CD4-positive, alpha-beta memory T cell (primary cell): ENCODE results near the gene ECI1. TPM values are rescaled to one million over a fixed set of nuclear protein-coding genes. Genes with fewer than 3 reads are reported as not detected.

Experiments
- CTCF ChIA-PET: fragments of 350-600 bp; sonication (Branson Sonifier 250); formaldehyde crosslinking; loops from one replicate; lab custom pipeline; 2021; ENCODE audit warnings: inconsistent platforms; ENCODE audit not compliant: partially characterized antibody; lab: Charles Lee
- POLR2A ChIA-PET: fragments of 350-600 bp; sonication (Branson Sonifier 250); formaldehyde crosslinking; loops from one replicate; lab custom pipeline; 2021; ENCODE audit not compliant: partially characterized antibody; lab: Charles Lee
- DNase-seq, 5 donors: peaks; one replicate each; pipeline versions ENCODE4 v3.0.0 to v3.0.0-alpha.2; 2020 to 2022; ENCODE audit warnings: mixed read lengths in 1 of 5
- H3K27ac ChIP-seq: one replicate; pipeline ENCODE4 v1.7.0; 2013; ENCODE audit warnings: low read depth, low read length
- H3K27me3 ChIP-seq: 2 replicates; pipeline ENCODE4 v1.7.0; 2013; ENCODE audit warnings: mild to moderate bottlenecking, low read length, moderate library complexity; ENCODE audit not compliant: insufficient read depth
- H3K36me3 ChIP-seq: 2 replicates; pipeline ENCODE4 v1.7.0; 2013; ENCODE audit warnings: mild to moderate bottlenecking, low read length, moderate library complexity; ENCODE audit not compliant: insufficient read depth
- H3K4me1 ChIP-seq: 2 replicates; pipeline ENCODE4 v1.7.0; 2013; ENCODE audit warnings: mild to moderate bottlenecking, low read length, moderate library complexity; ENCODE audit not compliant: insufficient read depth
- H3K4me3 ChIP-seq, 2 donors: one replicate each; pipeline ENCODE4 v1.7.0; 2013; ENCODE audit warnings: low read length in 2 of 2, mild to moderate bottlenecking in 1 of 2
- H3K9me3 ChIP-seq, 2 donors: one replicate each; pipeline ENCODE4 v1.7.0; 2013; ENCODE audit warnings: low read length in 2 of 2, control low read depth in 1 of 2; ENCODE audit not compliant: control insufficient read depth in 1 of 2
- H3K27ac Mint-ChIP-seq, 7 donors: one replicate each; pipeline ENCODE4 v1.8.0; 2020 to 2021; ENCODE audit warnings: mixed read lengths in 7 of 7, mild to moderate bottlenecking in 6 of 7, inconsistent platforms in 3 of 7, moderate library complexity in 3 of 7
- H3K27me3 Mint-ChIP-seq, 2 donors: one replicate each; pipeline ENCODE4 v1.8.0; 2020 to 2021; ENCODE audit warnings: mixed read lengths in 2 of 2
- H3K36me3 Mint-ChIP-seq, 2 donors: one replicate each; pipeline ENCODE4 v1.8.0; 2020 to 2021; ENCODE audit warnings: mixed read lengths in 2 of 2, inconsistent platforms in 1 of 2, mild to moderate bottlenecking in 1 of 2
- H3K4me1 Mint-ChIP-seq, 4 donors: one replicate each; pipeline ENCODE4 v1.8.0; 2020 to 2021; ENCODE audit warnings: mixed read lengths in 4 of 4, mild to moderate bottlenecking in 1 of 4
- H3K4me3 Mint-ChIP-seq, 8 donors: one replicate each; pipeline ENCODE4 v1.8.0; 2020 to 2021; ENCODE audit warnings: mixed read lengths in 8 of 8, mild to moderate bottlenecking in 7 of 8, moderate library complexity in 6 of 8, inconsistent platforms in 3 of 8
- H3K9me3 Mint-ChIP-seq, 8 donors: one replicate each; pipeline ENCODE4 v1.8.0; 2020 to 2021; ENCODE audit warnings: mixed read lengths in 8 of 8, mild to moderate bottlenecking in 5 of 8, inconsistent platforms in 3 of 8, moderate library complexity in 1 of 8
- intact Hi-C: fragments of 100-400 bp; cut with micrococcal nuclease; formaldehyde crosslinking; loops from one replicate; pipeline ENCODE4 v1.15.1; 2023
- polyA plus RNA-seq, 2 donors: library from polyadenylated mRNA; unstranded; fragments of 300-500 nt; fragmentation: Illumina TruSeq; gene quantifications; one replicate each; pipeline ENCODE4 v1.2.3, GENCODE V29; 2021
- total RNA-seq, 2 experiments: library from RNA; stranded (reverse); gene quantifications; one replicate each; pipeline ENCODE4 v1.2.3, GENCODE V29; 2021

The ECI1 gene
- total and polyA plus RNA-seq, 4 experiments from 2014 or later = 33.0 to 51.1 (median 41.0) TPM

GRCh38 chr16:2233046-2233775 lies 18.2 kb downstream of the ECI1 start:
- Mint-ChIP-seq H3K27me3 (peaks cover 0 to 1% of the 10 kb centered on the region in 2 donors), H3K4me3 (no peak overlapping the region), H3K27ac (no peak overlapping the region), H3K4me1 (peaks cover 0 to 9% (median 0%) of the 10 kb centered on the region in 4 donors), H3K9me3 (no peaks in the 10 kb centered on the region), H3K36me3 (peaks cover 10 to 25% of the 10 kb centered on the region in 2 donors)
- intact Hi-C loops = no loop called here
- CTCF ChIA-PET = no interaction called here
- H3K27me3 ChIP-seq = no peaks in the 10 kb centered on the region
- no peak overlapping the region for H3K4me3 ChIP-seq
- H3K36me3 ChIP-seq = peaks cover 48% of the 10 kb centered on the region
- no peaks in the 10 kb centered on the region for H3K4me1 ChIP-seq
- no peak overlapping the region for H3K27ac ChIP-seq
- no peak for DNase-seq
- POLR2A ChIA-PET = interaction anchor here (1.0 kb wide), 1 partner anchor 27 kb away, joined by 3 read pairs; no protein-coding TSS in a partner anchor
- no peaks in the 10 kb centered on the region for H3K9me3 ChIP-seq

GRCh38 chr16:2232094-2232990 lies 19.0 kb downstream of the ECI1 start:
- no peak overlapping the region for H3K4me3 ChIP-seq
- peaks cover 53% of the 10 kb centered on the region for H3K36me3 ChIP-seq
- H3K4me1 ChIP-seq = no peaks in the 10 kb centered on the region
- no peak overlapping the region for H3K27ac ChIP-seq
- Mint-ChIP-seq H3K36me3 (peaks cover 10 to 27% of the 10 kb centered on the region in 2 donors), H3K4me3 (no peak overlapping the region), H3K27ac (no peak overlapping the region), H3K4me1 (peaks cover 0 to 9% (median 0%) of the 10 kb centered on the region in 4 donors), H3K27me3 (peaks cover 0 to 1% of the 10 kb centered on the region in 2 donors), H3K9me3 (no peaks in the 10 kb centered on the region)
- ChIA-PET CTCF (no interaction called here), POLR2A (interaction anchor here (0.6 to 1.0 kb wide), 3 partner anchors 19 to 450 kb away, joined by 3 to 4 read pairs (median 3); partner anchors contain the start of genes ECI1 and NUBP2)
- DNase-seq = no peak
- H3K9me3 ChIP-seq = no peaks in the 10 kb centered on the region
- H3K27me3 ChIP-seq = no peaks in the 10 kb centered on the region
- intact Hi-C loops = no loop called here

- H3K27me3 Mint-ChIP-seq = peaks cover 0 to 1% of the 10 kb centered on the region in 2 donors
- Histone ChIP-seq H3K4me3 (no peak overlapping the region), H3K36me3 (peaks cover 53% of the 10 kb centered on the region), H3K27ac (no peak overlapping the region), H3K27me3 (no peaks in the 10 kb centered on the region), H3K9me3 (no peaks in the 10 kb centered on the region), H3K4me1 (no peaks in the 10 kb centered on the region)
- DNase-seq = no peak
- intact Hi-C loops = no loop called here
- peaks cover 14 to 27% of the 10 kb centered on the region in 2 donors for H3K36me3 Mint-ChIP-seq
- POLR2A ChIA-PET = no interaction called here
- peaks cover 0 to 15% (median 1%) of the 10 kb centered on the region in 4 donors for H3K4me1 Mint-ChIP-seq
- peak overlapping the region in 1 of 7 donors; percentile 41 for H3K27ac Mint-ChIP-seq
- no peak overlapping the region for H3K4me3 Mint-ChIP-seq
- no peaks in the 10 kb centered on the region for H3K9me3 Mint-ChIP-seq
- CTCF ChIA-PET = no interaction called here
Measured at GRCh38 chr16:2231016-2231931, 20.1 kb downstream of the ECI1 start.

- Mint-ChIP-seq H3K36me3 (peaks cover 12 to 30% of the 10 kb centered on the region in 2 donors), H3K27me3 (peaks cover 0 to 1% of the 10 kb centered on the region in 2 donors), H3K27ac (peak overlapping the region in 1 of 7 donors; percentile 18), H3K4me1 (peaks cover 2 to 12% (median 5%) of the 10 kb centered on the region in 4 donors), H3K9me3 (no peaks in the 10 kb centered on the region), H3K4me3 (no peak overlapping the region)
- no peaks in the 10 kb centered on the region for H3K4me1 ChIP-seq
- intact Hi-C loops = no loop called here
- no peaks in the 10 kb centered on the region for H3K27me3 ChIP-seq
- no peak overlapping the region for H3K4me3 ChIP-seq
- H3K27ac ChIP-seq = no peak overlapping the region
- H3K36me3 ChIP-seq = peaks cover 52% of the 10 kb centered on the region
- ChIA-PET CTCF (no interaction called here), POLR2A (no interaction called here)
- H3K9me3 ChIP-seq = no peaks in the 10 kb centered on the region
- DNase-seq = no peak
Measured at GRCh38 chr16:2230376-2230775, 21.0 kb downstream of the ECI1 start.

- no peak overlapping the region for H3K27ac ChIP-seq
- no peak for DNase-seq
- H3K4me1 ChIP-seq = peaks cover 5% of the 10 kb centered on the region
- Mint-ChIP-seq H3K36me3 (peaks cover 9 to 27% of the 10 kb centered on the region in 2 donors), H3K4me3 (no peak overlapping the region), H3K27me3 (peaks cover 0 to 1% of the 10 kb centered on the region in 2 donors), H3K4me1 (peaks cover 3 to 14% (median 7%) of the 10 kb centered on the region in 4 donors), H3K9me3 (no peaks in the 10 kb centered on the region), H3K27ac (no peak overlapping the region)
- H3K27me3 ChIP-seq = no peaks in the 10 kb centered on the region
- POLR2A ChIA-PET = no interaction called here
- no peaks in the 10 kb centered on the region for H3K9me3 ChIP-seq
- intact Hi-C loops = no loop called here
- H3K36me3 ChIP-seq = peaks cover 46% of the 10 kb centered on the region
- CTCF ChIA-PET = no interaction called here
- no peak overlapping the region for H3K4me3 ChIP-seq
Measured at GRCh38 chr16:2229632-2230250, 21.6 kb downstream of the ECI1 start.

- H3K36me3 Mint-ChIP-seq = peaks cover 9 to 24% of the 10 kb centered on the region in 2 donors
- CTCF ChIA-PET = no interaction called here
Measured at GRCh38 chr16:2229091-2229490, 22.3 kb downstream of the ECI1 start.

More at GRCh38 chr16:2229091-2229490, 22.3 kb downstream of the ECI1 start:
- H3K9me3 Mint-ChIP-seq = no peaks in the 10 kb centered on the region
- DNase-seq = no peak
- H3K27ac Mint-ChIP-seq = no peak overlapping the region
- Histone ChIP-seq H3K9me3 (no peaks in the 10 kb centered on the region), H3K4me1 (peaks cover 12% of the 10 kb centered on the region), H3K27ac (no peak overlapping the region), H3K27me3 (no peaks in the 10 kb centered on the region), H3K4me3 (no peak overlapping the region), H3K36me3 (peaks cover 44% of the 10 kb centered on the region)
- H3K4me3 Mint-ChIP-seq = no peak overlapping the region
- intact Hi-C loops = no loop called here
- peaks cover 4 to 20% (median 11%) of the 10 kb centered on the region in 4 donors for H3K4me1 Mint-ChIP-seq
- peaks cover 0 to 1% of the 10 kb centered on the region in 2 donors for H3K27me3 Mint-ChIP-seq
- POLR2A ChIA-PET = interaction anchor here (1.1 kb wide), 1 partner anchor 24 kb away, joined by 4 read pairs; the partner anchor contains the start of gene MLST8
